H1 (cell line): ENCODE data around the gene DHCR24. TPM values are rescaled to one million over a fixed set of nuclear protein-coding genes. Genes with fewer than 3 reads are reported as not detected.

Source experiments
- CTCF ChIA-PET: fragments of 300-600 bp; sonication (Branson Sonifier 250); formaldehyde crosslinking; loops from one replicate; lab custom pipeline; 2021; ENCODE audit not compliant: partially characterized antibody; lab: Charles Lee
- POLR2A ChIA-PET: fragments of 300-600 bp; sonication (Branson Sonifier 250); formaldehyde crosslinking; loops from one replicate; lab custom pipeline; 2021; ENCODE audit warnings: inconsistent platforms; ENCODE audit not compliant: partially characterized antibody; lab: Charles Lee
- DNase-seq, 2 experiments: peaks; one replicate each; pipeline versions ENCODE4 v3.0.0 to v3.0.0-alpha.2; 2010 to 2022; ENCODE audit warnings: low spot score in 2 of 2, low read depth in 1 of 2, mixed read lengths in 1 of 2
- FAIRE-seq: peaks from 2 replicates; lab custom pipeline; 2011; peaks lifted over from hg19 to GRCh38; lab: Jason Lieb, UNC
- H2AFZ ChIP-seq: 2 replicates; pipeline ENCODE4 v1.8.1; 2012; ENCODE audit warnings: low read length, inconsistent platforms
- H2AK5ac ChIP-seq: 2 replicates; pipeline ENCODE4 v1.6.1; 2013; ENCODE audit warnings: low read depth, low read length
- H2BK120ac ChIP-seq: replicated peaks from 2 replicates; pipeline ENCODE3; 2013; ENCODE audit warnings: low read depth, low read length, inconsistent platforms
- H2BK12ac ChIP-seq: 2 replicates; pipeline ENCODE4 v1.6.1; 2013; ENCODE audit warnings: low read depth, low read length
- H2BK15ac ChIP-seq: 2 replicates; pipeline ENCODE4 v1.6.1; 2013; ENCODE audit warnings: low read length
- H2BK20ac ChIP-seq: 2 replicates; pipeline ENCODE4 v1.6.1; 2013; ENCODE audit warnings: low read length
- H2BK5ac ChIP-seq: 2 replicates; pipeline ENCODE4 v1.6.1; 2013; ENCODE audit warnings: low read depth, low read length
- H3K14ac ChIP-seq: 2 replicates; pipeline ENCODE4 v1.6.1; 2013; ENCODE audit warnings: inconsistent platforms; ENCODE audit not compliant: insufficient read length
- H3K18ac ChIP-seq: 2 replicates; pipeline ENCODE4 v1.6.1; 2013; ENCODE audit warnings: low read length; ENCODE audit errors: extremely low read depth
- H3K23ac ChIP-seq: 2 replicates; pipeline ENCODE4 v1.6.1; 2013; ENCODE audit warnings: inconsistent platforms; ENCODE audit not compliant: insufficient read length
- H3K23me2 ChIP-seq: 2 replicates; pipeline ENCODE4 v1.6.1; 2013; ENCODE audit warnings: low read depth, low read length
- H3K27ac ChIP-seq: 2 replicates; pipeline ENCODE4 v1.6.1; 2011; ENCODE audit warnings: low read depth, low read length, inconsistent platforms
- H3K27me3 ChIP-seq, 4 experiments: replicated peaks in 1 of 4; 1 replicate in 1 of 4; 2 replicates in 3 of 4; pipeline versions ENCODE4 v1.6.1 to v1.8.1; 2011 to 2013; ENCODE audit warnings: low read length in 3 of 4, mild to moderate bottlenecking in 3 of 4, inconsistent platforms in 2 of 4, mixed read lengths in 2 of 4, moderate library complexity in 1 of 4; ENCODE audit not compliant: control insufficient read depth in 3 of 4, insufficient read depth in 3 of 4; ENCODE audit errors: extremely low read depth in 1 of 4
- H3K36me3 ChIP-seq, 4 experiments: 2 replicates each; pipeline versions ENCODE4 v1.6.1 to v1.8.1; 2011 to 2013; ENCODE audit warnings: mild to moderate bottlenecking in 4 of 4, low read length in 3 of 4, moderate library complexity in 2 of 4, control low read depth in 1 of 4, inconsistent platforms in 1 of 4; ENCODE audit not compliant: insufficient read depth in 4 of 4, control insufficient read depth in 2 of 4
- H3K4ac ChIP-seq: replicated peaks from 2 replicates; pipeline ENCODE3; 2013; ENCODE audit warnings: low read length, low read depth, mixed read lengths, inconsistent platforms; ENCODE audit not compliant: insufficient read length
- H3K4me1 ChIP-seq, 4 experiments: replicated peaks in 1 of 4; 1 replicate in 1 of 4; 2 replicates in 3 of 4; pipeline versions ENCODE4 v1.6.1 to v1.8.1; 2011 to 2013; ENCODE audit warnings: low read length in 3 of 4, inconsistent platforms in 2 of 4, mixed read lengths in 1 of 4; ENCODE audit not compliant: insufficient read depth in 4 of 4, control insufficient read depth in 3 of 4
- H3K4me2 ChIP-seq, 2 experiments: 2 replicates each; pipeline versions ENCODE4 v1.6.1 to v1.8.1; 2011 to 2013; ENCODE audit warnings: low read depth in 2 of 2, low read length in 2 of 2, control low read depth in 1 of 2, inconsistent platforms in 1 of 2, mild to moderate bottlenecking in 1 of 2; ENCODE audit not compliant: insufficient read depth in 1 of 2
- H3K4me3 ChIP-seq, 4 experiments: fragments of 200-600, 300-600 bp in 1 of 4; sonication (generic), shearing (Covaris generic), sonication (Bioruptor Twin) in 1 of 4; 2 replicates each; pipeline versions ENCODE4 v1.5.1 to v1.8.1; 2011 to 2016; ENCODE audit warnings: low read length in 4 of 4, low read depth in 3 of 4, control low read depth in 2 of 4, inconsistent platforms in 2 of 4, mild to moderate bottlenecking in 2 of 4, mixed read lengths in 1 of 4, moderate library complexity in 1 of 4; ENCODE audit not compliant: insufficient read depth in 2 of 4; ENCODE audit errors: extremely low read depth in 1 of 4
- H3K56ac ChIP-seq: replicated peaks from 2 replicates; pipeline ENCODE3; 2013; ENCODE audit warnings: low read depth, mild to moderate bottlenecking, mixed read lengths, low read length, inconsistent platforms; ENCODE audit not compliant: insufficient read length
- H3K79me1 ChIP-seq: 2 replicates; pipeline ENCODE4 v1.6.1; 2013; ENCODE audit warnings: low read depth, low read length, control low read depth
- H3K79me2 ChIP-seq, 2 experiments: 2 replicates each; pipeline versions ENCODE4 v1.6.1 to v1.8.1; 2012 to 2013; ENCODE audit warnings: low read length in 2 of 2, mild to moderate bottlenecking in 2 of 2, inconsistent platforms in 1 of 2; ENCODE audit not compliant: insufficient read depth in 2 of 2, control insufficient read depth in 1 of 2
- H3K9ac ChIP-seq, 4 experiments: replicated peaks in 1 of 4; 1 replicate in 1 of 4; 2 replicates in 3 of 4; pipeline versions ENCODE4 v1.6.1 to v1.8.1; 2011 to 2013; ENCODE audit warnings: low read depth in 3 of 4, low read length in 3 of 4, control low read depth in 2 of 4, mild to moderate bottlenecking in 2 of 4, moderate library complexity in 2 of 4, inconsistent platforms in 1 of 4; ENCODE audit errors: extremely low read depth in 1 of 4
- H3K9me3 ChIP-seq, 2 experiments: 2 replicates each; pipeline versions ENCODE4 v1.6.1 to v1.8.1; 2012 to 2013; ENCODE audit warnings: mild to moderate bottlenecking in 2 of 2, moderate library complexity in 2 of 2, control low read depth in 1 of 2, inconsistent platforms in 1 of 2, low read depth in 1 of 2, low read length in 1 of 2, mixed read lengths in 1 of 2; ENCODE audit not compliant: insufficient read depth in 2 of 2
- H4K20me1 ChIP-seq, 2 experiments: replicated peaks in 1 of 2; 2 replicates each; pipeline versions ENCODE3 to v1.8.1; 2011 to 2013; ENCODE audit warnings: inconsistent platforms in 2 of 2, low read length in 2 of 2, mild to moderate bottlenecking in 1 of 2; ENCODE audit not compliant: insufficient read depth in 2 of 2, control insufficient read depth in 1 of 2
- H4K5ac ChIP-seq: 2 replicates; pipeline ENCODE4 v1.6.1; 2013; ENCODE audit warnings: low read length, low read depth, mixed read lengths, inconsistent platforms; ENCODE audit not compliant: insufficient read length
- H4K8ac ChIP-seq: 2 replicates; pipeline ENCODE4 v1.8.0; 2013; ENCODE audit warnings: mild to moderate bottlenecking, moderate library complexity, low read length, inconsistent platforms; ENCODE audit not compliant: insufficient read depth; ENCODE audit errors: extremely low read depth
- H4K91ac ChIP-seq: replicated peaks from 2 replicates; pipeline ENCODE3; 2013; ENCODE audit warnings: low read length, mixed read lengths, inconsistent platforms; ENCODE audit not compliant: insufficient read length
- JUND ChIP-seq: IDR thresholded peaks from 2 replicates; pipeline ENCODE4 v1.6.1; 2011; ENCODE audit warnings: mild to moderate bottlenecking, improper control_type of control experiment, low read length
- RNF2 ChIP-seq: fragments of 200-900, 300-1000 bp; sonication (generic); IDR thresholded peaks from 2 replicates; pipeline ENCODE4 v1.7.1; 2016; ENCODE audit warnings: borderline replicate concordance, low read depth, mild to moderate bottlenecking, antibody characterized with exemption, low read length; ENCODE audit not compliant: poor library complexity, severe bottlenecking; ENCODE audit errors: missing control alignments
- YY1 ChIP-seq: IDR thresholded peaks from 2 replicates; pipeline ENCODE4 v1.6.1; 2011; ENCODE audit warnings: low read depth, mild to moderate bottlenecking, low read length
- WGBS, 2 experiments: shearing (Covaris generic) in 1 of 2; methylation state at CpG; one replicate each; pipeline versions ENCODE4 v1.1.6 to v1.1.7; 2013 to 2015; ENCODE audit warnings: low lambda C conversion rate in 2 of 2, mixed read lengths in 2 of 2, inconsistent platforms in 1 of 2, low coverage in 1 of 2, missing lambda C conversion rate in 1 of 2; ENCODE audit not compliant: insufficient replicate concordance in 2 of 2, insufficient coverage in 1 of 2, insufficient read length in 1 of 2; ENCODE audit errors: extremely low coverage in 1 of 2, missing lambda C conversion rate in 1 of 2; 5-methylcytosine and 5-hydroxymethylcytosine counted together
- polyA plus RNA-seq, 7 experiments: library from polyadenylated mRNA; depleted of rRNA in 3 of 7; stranded (reverse) in 5 of 7; unstranded in 2 of 7; fragments of >200 nt in 5 of 7; fragments of 200-250 nt in 2 of 7; gene quantifications; 1 replicate in 5 of 7; 2 replicates in 1 of 7; 4 replicates in 1 of 7; pipeline versions ENCODE4 v1.2.1 to v1.2.3, GENCODE V29; 2011 to 2013; ENCODE audit warnings: missing spikeins in 2 of 7, mixed read lengths in 2 of 7
- total RNA-seq: library from RNA; stranded (reverse); fragmentation: NEBNext Ultra II Directional; extraction: Animal tissue kit (Norgen Biotek cat#: 25700); gene quantifications from 2 replicates; pipeline ENCODE4 v1.2.1, GENCODE V29; 2021

Gene DHCR24
- total and polyA plus RNA-seq, 2 of the 8 experiments (the other 6 are each of a cell fraction or from before 2014, with no cell fraction given): 370 to 419 TPM

GRCh38 chr1:54867717-54868057 is 19.3 kb downstream of the DHCR24 start:
- CTCF ChIA-PET: interaction anchor here (0.6 to 1.7 kb wide), 4 partner anchors 9 to 447 kb away, joined by 3 to 5 read pairs (median 3); no protein-coding TSS in a partner anchor
- Histone ChIP-seq H3K9me3 (no peaks in the 10 kb centered on the region), H2BK5ac (no peak overlapping the region), H3K27ac (no peak overlapping the region), H2BK12ac (no peak overlapping the region), H4K20me1 (peaks cover 10 to 38% of the 10 kb centered on the region in 2 experiments), H3K18ac (no peak overlapping the region), H2BK120ac (no peak overlapping the region), H3K79me1 (peaks cover 9% of the 10 kb centered on the region), H4K8ac (no peak overlapping the region), H3K4ac (no peak overlapping the region), H3K79me2 (peaks cover 0 to 2% of the 10 kb centered on the region in 2 experiments; a peak in 1 of 4 replicates), H3K4me2 (no peak overlapping the region), H2BK15ac (no peak overlapping the region), H3K4me3 (no peak overlapping the region), H3K36me3 (peaks cover 36 to 94% (median 80%) of the 10 kb centered on the region in 4 experiments), H3K9ac (no peak overlapping the region), H3K4me1 (no peaks in the 10 kb centered on the region), H2AK5ac (no peak overlapping the region), H3K56ac (no peak overlapping the region), H3K23me2 (no peaks in the 10 kb centered on the region), H4K91ac (no peak overlapping the region), H2BK20ac (no peak overlapping the region), H3K27me3 (no peaks in the 10 kb centered on the region), H4K5ac (no peak overlapping the region), H2AFZ (no peak overlapping the region), H3K14ac (no peak overlapping the region), H3K23ac (no peak overlapping the region)
- FAIRE-seq (no peak), DNase-seq (no peak)
- WGBS, 2 experiments: 82% methylated on average over 4 of the region's 4 CpGs; no CpG with 5 or more reads in 1 of the 2 experiments
- POLR2A ChIA-PET: no interaction called here
- TF ChIP-seq JUND (no peak), YY1 (no peak), RNF2 (no peak)
